Tibial artery (tissue), 4 donors: Measurements from ENCODE around the gene CACNG3.

Source experiments
- DNase-seq, 2 donors: peaks; one replicate each; pipeline ENCODE4 v3.0.0-alpha.2; 2019
- H3K27ac ChIP-seq, 2 donors: fragments of 200-600 bp; sonication (generic) in 1 of 2; 1 replicate in 1 of 2; 2 replicates in 1 of 2; pipeline ENCODE4 v1.5.1; 2018 to 2019; ENCODE audit warnings: mild to moderate bottlenecking in 1 of 2
- H3K27me3 ChIP-seq, 2 donors: fragments of 200-600 bp; sonication (generic) in 1 of 2; one replicate each; pipeline versions ENCODE4 v1.5.1 to v1.6.0; 2016 to 2019
- H3K36me3 ChIP-seq, 3 donors: fragments of 200-600 bp; sonication (generic) in 2 of 3; one replicate each; pipeline ENCODE4 v1.5.1; 2016 to 2019; ENCODE audit warnings: mild to moderate bottlenecking in 2 of 3
- H3K4me1 ChIP-seq, 4 donors: fragments of 200-600 bp; sonication (generic) in 2 of 4; 1 replicate in 3 of 4; 2 replicates in 1 of 4; pipeline ENCODE4 v1.5.1; 2016 to 2019
- H3K4me3 ChIP-seq, 2 donors: fragments of 200-600 bp; sonication (generic) in 1 of 2; 1 replicate in 1 of 2; 2 replicates in 1 of 2; pipeline ENCODE4 v1.5.1; 2018 to 2019; ENCODE audit warnings: mild to moderate bottlenecking in 2 of 2
- H3K9me3 ChIP-seq, 3 donors: fragments of 200-600 bp; sonication (generic) in 1 of 3; one replicate each; pipeline ENCODE4 v1.5.1; 2016 to 2019
- CTCF ChIP-seq, 2 experiments: fragments of 200-600 bp in 1 of 2; fragments of 450-650 bp in 1 of 2; IDR thresholded peaks; one replicate each; pipeline ENCODE4 v1.5.1; 2017 to 2019; ENCODE audit warnings: antibody characterized with exemption in 2 of 2, mild to moderate bottlenecking in 1 of 2, moderate library complexity in 1 of 2
- intact Hi-C: fragments of 100-400 bp; cut with DNase I; formaldehyde crosslinking; loops from one replicate; pipeline ENCODE4 v1.15.0; 2023; ENCODE audit warnings: low total_unique reads

CACNG3 gene

GRCh38 chr16:24279982-24280515 is 23.9 kb downstream of the CACNG3 start:
- H3K27me3 ChIP-seq: no peaks in the 10 kb centered on the region
- TF ChIP-seq CTCF (IDR thresholded peaks at IDR 0.05): no peak
- H3K4me1 ChIP-seq: no peaks in the 10 kb centered on the region
- no peaks in the 10 kb centered on the region for H3K9me3 ChIP-seq
- no peak overlapping the region for H3K27ac ChIP-seq
- no peaks in the 10 kb centered on the region for H3K36me3 ChIP-seq
- DNase-seq: no peak
- intact Hi-C loops: no loop called here
- H3K4me3 ChIP-seq: no peak overlapping the region

DNA sequence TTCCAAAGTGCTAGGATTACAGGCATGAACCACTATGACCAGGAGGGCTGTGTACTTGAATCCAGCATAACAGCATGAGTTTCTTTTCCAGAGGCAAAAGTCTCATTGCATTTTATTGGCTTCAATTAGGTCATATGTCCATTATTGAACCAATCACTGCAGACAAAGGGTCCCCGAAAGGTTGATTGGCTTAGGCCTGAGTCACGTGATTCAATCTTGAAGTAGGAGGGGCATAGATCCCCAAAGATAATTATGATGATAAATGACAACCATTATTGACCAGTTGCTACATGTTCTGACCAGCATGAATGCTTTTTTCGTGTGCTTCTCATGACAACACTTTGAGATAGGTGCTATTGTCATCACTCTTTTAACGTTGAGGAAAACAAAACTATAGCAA is 25.3 kb downstream of the CACNG3 start:
- no peak for TF ChIP-seq CTCF (IDR thresholded peaks at IDR 0.05)
- H3K36me3 ChIP-seq: no peaks in the 10 kb centered on the region
- H3K27me3 ChIP-seq: no peaks in the 10 kb centered on the region
- H3K4me1 ChIP-seq: no peaks in the 10 kb centered on the region
- no peak overlapping the region for H3K4me3 ChIP-seq
- H3K9me3 ChIP-seq: no peaks in the 10 kb centered on the region
- H3K27ac ChIP-seq: no peak overlapping the region
- no peak for DNase-seq
- intact Hi-C loops: no loop called here

DNA sequence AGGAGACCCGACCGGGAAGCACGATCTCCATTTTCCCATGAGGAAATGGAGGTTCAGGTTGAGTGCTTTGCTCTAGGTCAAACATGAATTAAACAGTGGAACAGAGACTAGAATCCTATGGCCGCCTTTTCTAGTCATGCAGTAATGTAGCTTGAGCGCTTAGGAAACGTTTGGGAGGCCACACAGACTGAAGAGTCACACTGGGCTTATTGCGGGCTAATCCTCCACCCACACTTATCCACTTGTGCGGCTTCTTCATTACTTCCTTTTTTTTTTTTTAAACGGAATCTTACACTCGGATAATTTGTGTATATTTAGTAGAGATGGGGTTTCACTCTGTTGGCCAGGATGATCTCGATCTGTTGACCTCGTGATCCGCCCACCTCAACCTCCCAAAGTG is 26.0 kb downstream of the CACNG3 start:
- no peak overlapping the region for H3K4me3 ChIP-seq
- intact Hi-C loops: no loop called here
- no peaks in the 10 kb centered on the region for H3K36me3 ChIP-seq
- H3K4me1 ChIP-seq: no peaks in the 10 kb centered on the region
- TF ChIP-seq CTCF (IDR thresholded peaks at IDR 0.05): no peak
- no peak for DNase-seq
- no peak overlapping the region for H3K27ac ChIP-seq
- H3K27me3 ChIP-seq: no peaks in the 10 kb centered on the region
- H3K9me3 ChIP-seq: no peaks in the 10 kb centered on the region

DNA sequence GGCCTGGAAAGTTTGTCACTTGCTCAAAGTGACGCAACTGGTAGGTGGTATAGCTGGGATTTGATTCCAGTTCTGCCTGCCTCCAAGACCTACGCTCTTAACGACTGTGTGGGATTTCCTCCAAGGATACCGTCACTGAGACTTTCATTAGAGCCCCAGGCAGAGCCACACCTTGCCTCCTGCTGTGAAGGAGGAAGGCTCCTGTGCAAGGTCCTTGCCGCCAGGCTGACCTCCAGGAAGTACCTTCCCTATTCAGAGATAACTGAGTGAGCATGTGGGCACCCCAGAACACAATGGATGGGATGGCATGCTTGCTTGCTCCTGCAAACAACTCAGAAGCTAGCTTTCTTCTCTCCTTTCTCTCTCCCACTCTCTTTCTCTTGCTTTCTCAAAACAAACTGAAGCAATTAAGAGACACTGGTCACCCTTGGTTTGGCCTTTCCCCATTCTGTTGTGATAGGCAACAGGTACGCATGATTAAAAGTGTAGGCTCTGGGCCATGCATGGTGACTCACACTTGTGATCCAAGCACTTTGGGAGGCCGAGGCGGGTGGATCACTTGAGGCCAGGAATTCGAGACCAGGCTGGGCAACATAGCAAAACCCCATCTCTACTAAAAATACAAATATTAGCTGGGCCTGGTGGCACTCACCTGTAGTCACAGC is 30.7 kb downstream of the CACNG3 start:
- H3K27ac ChIP-seq: no peak overlapping the region
- no peaks in the 10 kb centered on the region for H3K4me1 ChIP-seq
- H3K36me3 ChIP-seq: no peaks in the 10 kb centered on the region
- no peak for DNase-seq
- TF ChIP-seq CTCF (IDR thresholded peaks at IDR 0.05): no peak
- H3K27me3 ChIP-seq: no peaks in the 10 kb centered on the region
- H3K9me3 ChIP-seq: peaks cover 0 to 5% (median 0%) of the 10 kb centered on the region in 3 donors
- H3K4me3 ChIP-seq: no peak overlapping the region
- intact Hi-C loops: no loop called here

DNA sequence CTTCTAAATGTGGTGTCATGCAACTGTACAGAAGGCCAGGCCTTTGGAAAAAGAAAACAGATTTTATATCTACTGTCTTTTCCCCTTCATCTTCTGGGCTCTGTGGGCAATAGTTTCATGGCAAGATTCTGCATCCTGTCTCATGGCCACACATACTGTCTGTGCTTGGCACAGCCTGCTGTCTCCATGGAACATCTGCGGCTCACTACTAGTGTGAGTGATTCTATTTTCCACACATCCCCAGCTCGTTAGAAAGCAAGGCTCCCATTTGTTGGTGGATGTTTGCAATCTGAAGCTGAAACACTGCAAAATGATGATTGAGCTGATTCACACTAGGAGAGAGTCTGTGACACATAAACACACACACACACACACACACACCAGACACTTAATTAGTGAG is 32.4 kb downstream of the CACNG3 start:
- intact Hi-C loops: no loop called here
- no peak overlapping the region for H3K27ac ChIP-seq
- no peaks in the 10 kb centered on the region for H3K36me3 ChIP-seq
- H3K4me1 ChIP-seq: no peaks in the 10 kb centered on the region
- TF ChIP-seq CTCF (IDR thresholded peaks at IDR 0.05): no peak
- H3K27me3 ChIP-seq: no peaks in the 10 kb centered on the region
- H3K4me3 ChIP-seq: no peak overlapping the region
- H3K9me3 ChIP-seq: peaks cover 0 to 5% (median 0%) of the 10 kb centered on the region in 3 donors
- no peak for DNase-seq
